GDM1 (cell line): ENCODE measurements around the gene MAST4.

Source experiments
- DNase-seq: peaks from one replicate; lab custom pipeline; 2025; lab: John Stamatoyannopoulos, UW

Gene MAST4

DNA sequence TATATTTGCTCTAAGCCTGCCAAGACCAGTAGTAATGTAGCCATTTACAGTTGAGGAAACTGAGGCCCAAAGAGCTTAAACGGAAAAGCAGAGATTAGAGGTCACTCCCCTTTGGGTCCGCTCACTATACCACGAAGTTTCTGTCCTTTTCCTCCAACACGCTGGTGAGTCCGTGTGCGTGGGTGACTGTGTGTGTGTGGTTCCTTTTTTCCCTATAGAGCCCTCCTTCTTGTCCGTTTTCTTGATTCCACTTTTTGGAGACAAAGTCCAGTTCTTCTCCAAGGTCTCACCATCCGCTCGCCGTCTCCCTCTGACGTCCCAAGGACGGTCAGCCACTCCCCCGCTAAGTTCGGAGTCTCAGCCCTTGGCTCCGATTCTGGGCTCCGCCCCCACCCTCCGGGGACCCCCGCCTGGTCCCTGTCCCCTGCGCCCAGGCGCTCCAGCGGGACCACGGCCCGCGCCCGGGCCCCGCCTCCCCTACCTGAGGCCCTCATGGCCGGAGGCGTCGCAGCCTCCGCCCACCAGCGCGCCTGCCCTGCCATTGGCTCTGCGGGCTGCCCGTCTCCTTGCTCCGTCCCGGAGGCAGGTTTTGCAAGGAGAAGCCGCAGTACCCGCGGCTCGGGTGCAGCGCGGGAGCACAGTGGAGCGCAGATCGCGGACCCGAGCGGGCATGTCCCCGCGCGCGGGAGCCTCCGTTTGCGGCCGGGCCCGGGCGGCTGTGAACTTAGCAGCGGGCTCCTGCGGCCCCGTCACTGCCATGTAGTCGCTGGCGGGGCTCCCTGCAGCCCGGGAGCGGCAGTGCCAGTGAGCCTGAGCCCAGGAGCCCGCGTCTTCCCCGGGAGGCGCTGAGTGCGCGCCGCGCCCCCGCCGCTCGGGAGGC lies at the start of gene MAST4:
Gene MAST4, plus strand, starts transcription at position 638 of the 880 bp plus-strand sequence. CDS start 263 bp downstream, outside the sequence.
- peak; percentile 74 for DNase-seq

DNA sequence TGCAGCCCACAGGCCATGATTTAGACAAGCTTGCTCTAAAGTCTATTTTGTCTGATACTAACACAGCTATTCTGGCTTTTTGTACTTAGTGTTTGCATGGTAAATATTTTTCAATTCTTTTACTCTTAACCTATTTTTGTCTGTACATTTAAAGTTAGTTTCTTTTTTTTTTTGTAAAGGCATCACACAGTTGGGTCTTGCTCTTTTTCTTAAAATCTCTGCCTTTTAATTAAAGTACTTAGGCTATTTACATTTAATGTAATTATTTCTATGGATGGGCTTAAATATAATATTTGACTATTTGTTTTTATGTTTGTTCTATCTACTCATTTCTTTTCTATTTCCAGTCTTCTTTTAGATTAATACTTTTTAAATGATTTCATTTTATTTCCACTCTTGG lies 49.7 kb upstream of the MAST4 start:
- no peak for DNase-seq

DNA sequence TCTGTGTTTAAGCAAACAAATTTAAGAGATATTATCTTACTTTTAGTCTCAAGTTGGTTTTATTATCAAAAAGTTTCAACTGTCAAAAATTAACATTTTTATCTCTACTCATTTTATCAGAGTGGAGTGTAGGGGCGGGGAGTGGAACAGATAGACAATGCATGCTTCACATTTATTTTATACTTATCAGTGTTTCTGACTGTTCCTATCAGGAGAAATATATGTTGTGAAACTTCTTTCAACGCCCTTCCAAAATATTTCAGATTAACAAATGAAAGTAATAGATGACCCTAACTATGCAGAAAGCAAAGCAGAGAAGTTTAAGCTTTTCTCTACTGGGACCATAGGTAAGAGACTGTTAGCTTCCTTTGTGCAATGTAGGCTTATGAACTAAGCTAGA lies 44.9 kb upstream of the MAST4 start:
- no peak for DNase-seq

DNA sequence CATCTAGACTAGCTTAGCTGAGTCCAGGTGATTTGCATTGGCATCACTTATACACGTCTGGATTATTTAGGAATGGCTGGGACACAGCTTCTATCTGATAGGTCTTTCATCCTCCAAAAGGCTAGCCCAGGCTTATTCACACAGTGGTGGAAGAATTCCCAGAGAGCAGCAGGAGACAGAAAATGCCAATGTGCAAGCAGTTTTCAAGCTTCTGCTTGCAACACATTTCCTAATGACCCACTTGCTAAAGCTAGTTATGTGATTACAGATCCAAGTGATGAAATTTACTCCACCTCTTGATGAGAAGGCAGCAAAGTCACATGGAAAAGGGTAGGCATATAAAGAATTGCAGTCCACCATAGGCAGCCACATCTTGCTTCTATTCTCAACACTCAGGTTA lies 44.2 kb upstream of the MAST4 start:
- DNase-seq = no peak

DNA sequence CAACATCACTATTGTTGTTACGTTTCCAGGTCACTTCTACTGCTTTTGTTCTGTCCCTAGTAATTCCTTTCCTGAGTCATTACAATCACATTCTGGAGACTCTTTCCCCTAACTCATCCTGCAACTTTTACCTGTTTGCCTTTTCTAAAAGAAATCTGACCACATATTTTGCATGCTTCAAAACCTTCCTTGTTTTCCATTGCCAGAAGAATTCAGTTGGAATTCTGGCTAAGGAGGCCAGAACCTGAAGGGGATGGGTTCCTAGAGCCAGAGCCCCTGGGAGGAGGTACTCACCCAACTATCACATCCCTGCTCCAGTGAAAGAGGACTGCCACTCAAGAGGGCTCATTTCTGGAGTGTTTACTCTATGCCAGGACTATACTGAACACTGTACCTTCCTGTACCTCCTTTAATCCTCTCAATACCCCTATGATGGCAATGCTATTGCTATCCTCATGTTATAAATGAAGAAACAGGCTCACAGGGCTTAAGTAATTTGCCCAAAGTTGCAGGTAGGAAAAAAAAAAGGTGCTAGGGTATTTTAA lies 42.8 kb upstream of the MAST4 start:
- DNase-seq = no peak

DNA sequence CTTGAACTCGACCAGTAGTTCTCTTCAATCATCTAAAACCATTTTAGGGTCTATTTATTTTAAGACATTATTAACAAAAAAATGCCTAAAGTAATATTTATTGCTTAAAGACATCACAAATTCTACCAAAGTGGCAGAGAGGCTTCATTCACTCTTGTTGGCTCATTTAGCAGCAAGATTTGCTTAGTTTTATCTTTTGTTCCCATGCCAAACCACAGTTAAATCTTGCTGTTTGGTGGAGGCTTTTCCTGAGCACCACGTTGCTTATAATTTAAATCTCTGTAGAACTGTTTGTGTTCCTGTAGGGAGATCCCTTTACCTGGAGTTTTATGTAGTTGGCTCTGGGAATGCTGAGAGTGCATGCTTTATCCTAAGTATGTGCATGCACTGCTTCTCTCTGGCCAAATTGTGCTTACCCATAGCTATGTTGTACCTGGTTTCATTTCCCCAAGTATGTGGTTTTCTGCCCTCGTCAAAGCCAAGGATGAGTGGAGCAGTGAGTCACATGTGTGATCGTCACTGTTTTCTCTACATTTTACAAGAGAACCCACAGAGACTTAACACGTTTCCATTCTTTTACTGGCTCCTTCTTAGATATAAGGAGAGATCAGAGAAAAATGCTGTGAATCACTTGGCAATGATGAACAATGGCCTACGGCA lies 42.1 kb upstream of the MAST4 start:
- DNase-seq = no peak

DNA sequence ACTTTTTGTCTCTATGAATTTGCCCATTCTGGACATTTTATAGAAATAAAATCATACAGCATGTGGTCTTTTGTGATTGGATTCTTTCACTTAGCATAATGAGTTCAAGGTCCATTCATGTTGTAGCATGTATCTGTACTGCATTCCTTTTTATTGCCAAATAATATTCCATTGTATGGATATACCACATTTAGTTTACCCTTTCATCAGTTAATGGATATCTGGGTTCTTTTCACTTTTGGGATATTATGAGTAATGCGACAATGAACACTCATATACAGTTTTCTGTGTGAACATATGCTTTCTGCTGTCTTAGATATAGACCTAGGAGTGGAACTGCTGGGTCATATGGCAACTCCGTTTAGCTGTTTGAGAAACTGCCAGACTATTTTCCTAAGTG lies 41.3 kb upstream of the MAST4 start:
- DNase-seq = no peak

DNA sequence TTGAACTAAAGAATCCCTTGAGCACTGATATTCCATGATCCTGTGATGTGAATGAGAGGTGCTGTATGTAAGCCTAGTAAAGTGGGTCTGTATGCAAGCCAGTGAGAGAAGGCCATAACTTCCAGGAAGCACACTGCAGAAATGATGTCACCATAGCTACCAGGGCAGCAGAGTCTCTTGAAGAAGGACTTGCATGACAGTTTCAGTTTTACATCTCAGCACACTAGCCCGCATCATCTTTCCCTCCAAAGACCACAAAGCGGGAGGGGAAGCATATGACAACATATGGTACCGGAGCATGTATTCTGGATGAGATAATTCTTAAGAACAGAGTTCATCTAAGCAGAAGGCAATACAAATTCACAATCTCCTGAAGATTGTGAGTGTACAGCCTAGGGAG lies 37.6 kb upstream of the MAST4 start:
- DNase-seq = no peak

DNA sequence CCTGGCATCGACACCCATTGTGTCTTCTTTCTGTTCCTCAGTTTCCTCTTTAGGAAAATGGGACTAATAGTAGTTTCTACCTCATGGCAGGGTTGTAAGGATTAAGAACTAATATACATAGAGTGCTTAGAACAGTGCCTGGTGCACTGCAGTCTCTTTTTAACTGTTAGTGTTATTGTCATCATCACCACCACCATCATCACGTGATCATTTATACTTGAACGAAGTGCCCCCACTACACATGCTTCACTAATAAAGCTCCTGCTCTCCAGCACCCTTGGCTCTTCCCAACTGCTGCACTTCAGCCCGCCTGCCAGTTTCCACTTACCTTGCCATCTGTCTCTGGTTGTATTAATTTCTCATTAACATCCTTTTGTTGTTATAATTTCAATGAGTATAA lies 35.8 kb upstream of the MAST4 start:
- DNase-seq = no peak

DNA sequence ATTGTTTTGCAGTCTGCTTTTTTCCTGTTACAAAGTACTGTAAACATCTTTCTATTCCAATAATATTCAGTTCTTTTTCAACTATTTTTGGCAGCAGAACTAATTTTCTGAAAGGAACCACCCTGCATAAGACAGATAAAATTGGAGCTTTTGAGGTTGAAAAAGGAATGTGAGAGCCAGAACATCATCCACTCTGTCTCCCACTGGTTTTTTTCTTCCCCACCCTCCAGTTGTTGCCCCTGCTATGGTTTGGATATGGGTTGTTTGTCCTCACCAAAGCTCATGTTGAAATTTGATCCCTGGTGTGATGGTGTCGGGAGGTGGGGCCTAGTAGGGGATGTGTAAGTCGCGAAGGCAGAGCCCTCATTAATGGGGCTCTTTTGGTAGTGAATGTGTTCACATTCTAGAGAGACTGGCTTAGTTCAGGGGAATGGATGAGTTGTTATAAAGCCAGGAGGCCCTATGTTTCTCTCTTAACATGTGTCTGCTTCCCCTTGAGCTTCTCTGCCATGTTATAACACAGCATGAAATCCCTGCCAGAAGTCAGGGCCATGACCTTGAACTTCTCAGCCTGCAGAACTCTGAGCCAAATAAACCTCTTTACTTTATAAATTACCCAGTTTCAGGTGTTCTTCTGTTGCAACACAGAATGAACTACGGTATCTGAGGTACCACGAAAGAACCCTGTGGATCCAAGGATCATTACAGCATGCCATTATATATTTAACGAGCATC lies 34.8 kb upstream of the MAST4 start:
- no peak for DNase-seq

DNA sequence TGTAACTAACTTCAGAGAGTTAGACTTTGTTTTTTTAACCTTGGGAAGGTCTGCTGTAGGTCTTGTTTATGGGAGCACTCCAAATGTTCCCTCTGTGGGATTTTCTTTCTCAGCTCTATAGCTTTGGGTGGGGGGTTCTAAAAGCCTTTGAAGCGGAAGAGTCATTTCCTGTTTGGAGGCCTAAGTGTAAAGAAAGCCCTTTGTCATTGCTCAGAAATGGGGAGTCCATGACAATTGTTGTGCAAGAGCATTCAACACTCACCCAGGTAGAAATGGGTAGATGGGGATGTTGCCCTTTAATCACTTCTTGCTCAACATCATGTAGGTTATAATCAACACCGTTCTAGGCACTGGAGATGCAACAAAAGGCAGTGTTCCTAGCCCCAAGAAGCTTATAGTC lies 30.3 kb upstream of the MAST4 start:
- DNase-seq = no peak

DNA sequence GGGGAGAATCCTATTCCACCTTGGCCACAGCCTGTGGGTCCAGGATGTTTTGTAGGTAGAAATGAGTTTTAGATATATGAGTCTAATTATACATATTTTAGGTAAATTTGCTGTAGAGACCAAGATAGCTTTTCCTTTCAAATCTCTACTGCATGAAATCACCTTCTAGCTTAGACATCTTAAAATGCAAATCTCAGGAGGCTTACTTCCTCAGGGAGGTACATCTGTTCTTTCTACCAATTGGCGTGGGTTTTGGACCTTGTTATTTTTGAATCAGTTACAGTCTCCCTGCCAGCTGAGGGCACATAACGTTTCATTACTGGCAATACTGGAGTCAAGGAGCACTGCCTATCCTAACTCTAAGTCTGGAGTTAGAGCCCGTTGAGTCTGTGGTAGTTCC lies 28.7 kb upstream of the MAST4 start:
- DNase-seq = no peak

DNA sequence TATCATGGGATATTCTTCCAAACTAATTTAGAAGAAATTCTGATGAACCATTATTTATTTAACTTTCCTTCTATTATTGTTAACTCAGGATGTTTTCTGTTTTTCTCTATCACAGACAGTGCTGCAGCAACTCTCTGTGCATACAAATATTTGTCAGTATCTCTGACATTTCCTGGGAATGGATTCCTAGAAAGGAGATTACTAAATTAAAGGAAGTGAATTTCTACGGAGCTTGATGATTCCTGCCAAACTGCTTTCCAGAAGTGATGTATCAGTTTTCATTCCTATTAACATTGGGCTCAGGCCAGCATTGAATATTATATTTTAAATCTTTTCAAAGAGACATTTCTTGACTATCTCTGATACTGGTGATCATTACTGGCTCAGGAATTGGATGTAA lies 26.0 kb upstream of the MAST4 start:
- DNase-seq = no peak

DNA sequence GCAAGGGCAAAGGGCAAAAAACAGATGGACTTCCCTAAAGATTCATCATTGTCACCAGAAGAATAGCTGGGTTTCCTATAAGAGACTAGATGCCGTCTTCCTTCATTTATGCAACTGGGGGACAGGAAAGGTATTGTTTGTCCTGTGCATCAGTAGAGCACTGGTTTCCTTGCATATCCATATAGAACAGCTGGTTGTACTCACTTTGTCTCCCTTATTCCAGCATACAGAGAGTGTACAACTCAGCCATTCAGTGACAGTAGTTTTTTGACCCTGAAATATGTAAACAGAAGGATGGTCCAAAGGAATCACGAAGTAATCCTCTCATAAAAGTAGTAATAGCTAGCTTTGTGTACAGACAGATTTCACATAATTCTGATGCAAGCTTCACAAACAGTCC lies 22.5 kb upstream of the MAST4 start:
- no peak for DNase-seq

DNA sequence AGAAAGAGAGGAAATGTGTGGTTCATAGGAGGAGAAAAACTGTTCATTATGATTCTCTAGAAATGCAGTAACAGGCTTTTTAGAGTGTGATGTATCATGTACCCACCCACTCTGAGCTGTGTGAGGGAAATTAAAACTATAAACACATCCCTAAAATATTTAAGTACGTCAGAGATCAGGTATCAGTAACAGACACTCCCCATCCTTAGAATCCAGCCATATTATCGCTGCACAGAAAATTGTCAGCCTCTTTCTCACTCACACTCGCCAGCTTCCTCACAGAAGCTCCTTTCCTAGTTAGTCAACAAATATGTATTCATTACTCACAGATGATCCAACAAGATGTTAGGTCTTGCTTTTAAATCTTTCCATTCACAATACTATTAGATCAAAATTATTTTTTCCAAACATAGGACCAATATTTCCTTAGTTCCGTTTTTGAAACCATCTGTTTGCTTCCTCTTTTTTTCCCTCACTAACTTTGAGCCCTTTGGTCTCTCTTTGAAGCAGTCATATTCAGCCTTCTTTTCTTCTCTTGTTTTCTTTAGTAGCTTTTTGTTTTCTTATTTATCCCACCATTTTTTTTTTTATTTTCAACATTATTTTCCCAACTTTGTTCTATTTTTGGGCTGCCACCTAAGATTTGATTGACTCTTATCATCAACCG lies 13.6 kb upstream of the MAST4 start:
- DNase-seq = no peak

DNA sequence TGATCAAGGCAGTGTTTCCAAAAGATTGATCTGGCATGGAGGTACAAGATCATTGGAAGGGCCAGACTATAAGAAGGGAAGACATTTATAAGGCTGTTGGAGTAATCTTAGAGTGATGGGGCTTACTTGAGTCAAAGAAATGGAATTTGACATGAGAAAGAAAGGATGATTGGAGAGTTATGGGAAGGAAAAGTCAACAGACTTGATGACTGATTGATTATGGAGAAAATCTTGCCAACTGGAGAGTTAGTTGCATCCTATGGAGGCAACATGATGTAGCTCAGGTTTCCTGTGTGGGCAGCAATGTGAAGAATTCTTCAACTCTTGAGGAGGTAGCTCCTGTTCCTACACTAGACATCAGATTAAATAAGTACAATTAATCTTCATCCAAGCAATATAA lies 10.9 kb upstream of the MAST4 start:
- no peak for DNase-seq

DNA sequence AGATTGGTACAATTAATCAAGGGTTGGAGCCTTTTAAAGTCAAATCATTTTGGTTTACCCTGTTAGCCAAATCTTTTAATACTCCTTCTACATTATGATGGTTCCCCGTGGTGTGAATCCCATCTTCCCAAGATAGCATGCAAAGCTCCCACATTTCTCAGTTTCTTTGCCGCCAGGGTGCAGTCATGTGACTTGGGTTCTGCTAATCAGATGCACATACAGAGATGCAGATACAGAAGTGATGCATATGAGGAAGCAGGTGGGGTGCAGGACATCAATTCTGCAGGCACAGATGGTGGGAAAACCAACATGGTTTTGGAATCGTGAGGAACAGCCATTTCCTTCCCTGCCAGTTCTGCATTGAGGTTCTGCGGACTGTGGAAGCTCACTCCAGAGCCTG lies 8.4 kb upstream of the MAST4 start:
- DNase-seq = no peak

DNA sequence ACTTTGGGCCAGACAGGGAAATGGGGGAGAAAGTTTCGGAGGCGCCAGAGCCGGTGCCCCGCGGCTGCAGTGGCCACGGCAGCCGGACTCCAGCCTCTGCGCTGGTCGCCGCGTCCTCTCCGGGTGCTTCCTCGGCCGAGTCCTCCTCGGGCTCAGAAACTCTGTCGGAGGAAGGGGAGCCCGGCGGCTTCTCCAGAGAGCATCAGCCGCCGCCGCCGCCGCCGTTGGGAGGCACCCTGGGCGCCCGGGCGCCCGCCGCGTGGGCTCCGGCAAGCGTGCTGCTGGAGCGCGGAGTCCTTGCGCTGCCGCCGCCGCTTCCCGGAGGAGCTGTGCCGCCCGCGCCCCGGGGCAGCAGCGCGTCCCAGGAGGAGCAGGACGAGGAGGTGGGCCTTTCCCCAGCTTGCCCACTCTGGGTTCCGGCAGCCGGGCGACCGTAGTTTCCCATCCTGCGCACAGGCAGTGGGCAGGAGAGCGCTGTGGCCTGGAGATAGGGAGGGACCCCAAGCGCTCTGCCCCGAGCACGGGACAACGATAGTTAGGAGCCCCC lies 516 bp downstream of the MAST4 start:
- DNase-seq = no peak

DNA sequence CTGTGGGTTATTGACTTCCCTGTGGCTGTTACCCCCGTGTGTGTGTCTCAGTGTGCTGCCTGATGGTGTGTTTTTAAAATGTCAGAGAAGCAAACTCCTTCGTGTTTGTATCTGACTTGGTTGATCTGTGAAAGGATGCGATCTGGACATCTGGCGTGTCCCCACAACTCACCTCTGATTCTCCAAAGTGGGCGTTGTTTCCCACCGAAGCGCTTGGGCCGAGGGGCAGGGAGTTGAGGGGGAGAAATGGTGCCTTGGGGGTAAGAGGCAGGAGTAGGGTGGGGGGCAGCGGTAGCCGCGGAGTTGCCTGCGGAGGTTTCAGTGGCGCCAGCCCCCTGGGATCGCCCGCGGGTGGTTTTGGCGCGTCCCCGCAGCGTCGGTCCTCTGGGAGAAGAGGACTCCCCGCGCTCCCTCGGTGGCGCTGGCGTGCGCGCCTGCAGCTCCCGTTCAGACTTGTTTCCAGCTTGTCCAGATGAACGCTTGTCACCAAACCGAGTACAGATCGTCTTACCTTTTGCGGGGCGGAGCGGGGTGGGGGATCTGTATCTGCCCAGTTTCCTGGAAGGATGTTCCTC lies 1.1 kb downstream of the MAST4 start:
- no peak for DNase-seq

DNA sequence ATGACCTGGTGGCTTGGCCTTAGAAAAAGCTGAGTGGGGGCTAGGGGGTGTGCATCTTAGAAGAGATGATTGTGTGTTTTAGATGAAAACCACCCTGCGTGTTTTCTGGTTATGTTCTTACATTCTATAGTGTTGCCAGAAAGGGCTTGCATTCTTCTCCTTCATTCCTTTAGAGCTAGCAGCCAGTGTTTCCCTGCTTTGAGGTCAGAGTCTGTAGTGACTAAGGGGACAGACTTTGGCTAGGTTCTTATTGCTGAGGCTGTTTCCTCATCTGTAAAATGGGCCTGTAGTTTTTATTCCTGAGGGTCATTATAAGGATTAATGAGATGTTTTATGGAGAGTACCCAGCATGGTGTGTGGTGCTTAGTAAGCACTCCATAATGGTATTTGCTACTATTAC lies 6.4 kb downstream of the MAST4 start:
- no peak for DNase-seq

DNA sequence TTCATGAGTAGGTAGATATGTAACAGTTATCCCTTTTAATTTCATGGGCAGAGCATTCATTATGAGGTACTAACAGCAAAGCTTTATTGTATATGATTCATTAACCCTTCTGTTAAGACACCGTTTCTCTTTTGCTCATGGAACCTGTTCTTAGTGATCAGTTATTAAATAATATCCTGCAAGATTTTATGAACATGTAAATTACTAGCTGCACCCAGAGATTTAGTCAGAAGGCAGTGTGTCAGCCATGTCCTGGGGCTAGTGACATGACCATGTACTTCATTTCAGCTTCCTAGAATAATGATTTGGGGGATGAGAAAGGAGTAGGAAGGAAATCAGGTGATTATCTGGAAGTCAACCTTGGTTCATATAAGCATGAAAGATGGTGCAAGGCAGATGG lies 7.0 kb downstream of the MAST4 start:
- no peak for DNase-seq
